ENCODE measurements around the gene FANCM.

DNA sequence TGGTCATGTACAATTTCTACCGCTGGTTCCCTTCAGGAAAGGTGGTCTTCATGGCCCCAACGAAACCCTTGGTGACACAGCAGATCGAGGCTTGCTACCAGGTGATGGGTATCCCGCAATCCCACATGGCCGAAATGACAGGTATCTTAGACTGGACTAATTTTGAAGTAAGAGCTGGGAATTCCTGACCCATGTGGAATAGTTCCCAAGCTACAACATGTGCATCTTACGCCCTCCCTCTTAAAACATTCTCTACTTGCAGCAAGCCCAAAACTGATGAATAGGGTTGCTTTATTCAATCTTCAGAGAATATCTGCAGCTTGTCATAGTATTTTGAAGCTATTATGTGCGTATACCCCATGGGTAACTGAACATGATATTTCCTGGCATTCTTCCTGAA lies 669 bp downstream of the FANCM start:
- TF ChIP-seq, protein P1, sequence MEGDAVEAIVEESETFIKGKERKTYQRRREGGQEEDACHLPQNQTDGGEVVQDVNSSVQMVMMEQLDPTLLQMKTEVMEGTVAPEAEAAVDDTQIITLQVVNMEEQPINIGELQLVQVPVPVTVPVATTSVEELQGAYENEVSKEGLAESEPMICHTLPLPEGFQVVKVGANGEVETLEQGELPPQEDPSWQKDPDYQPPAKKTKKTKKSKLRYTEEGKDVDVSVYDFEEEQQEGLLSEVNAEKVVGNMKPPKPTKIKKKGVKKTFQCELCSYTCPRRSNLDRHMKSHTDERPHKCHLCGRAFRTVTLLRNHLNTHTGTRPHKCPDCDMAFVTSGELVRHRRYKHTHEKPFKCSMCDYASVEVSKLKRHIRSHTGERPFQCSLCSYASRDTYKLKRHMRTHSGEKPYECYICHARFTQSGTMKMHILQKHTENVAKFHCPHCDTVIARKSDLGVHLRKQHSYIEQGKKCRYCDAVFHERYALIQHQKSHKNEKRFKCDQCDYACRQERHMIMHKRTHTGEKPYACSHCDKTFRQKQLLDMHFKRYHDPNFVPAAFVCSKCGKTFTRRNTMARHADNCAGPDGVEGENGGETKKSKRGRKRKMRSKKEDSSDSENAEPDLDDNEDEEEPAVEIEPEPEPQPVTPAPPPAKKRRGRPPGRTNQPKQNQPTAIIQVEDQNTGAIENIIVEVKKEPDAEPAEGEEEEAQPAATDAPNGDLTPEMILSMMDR (IDR thresholded peaks at IDR 0.05) = no peak
- TF ChIP-seq POLR2A (IDR thresholded peaks at IDR 0.05) = no peak

Data from breast epithelium (tissue), 3 donors.